NCI-H82 treated with DMSO at 0.1 percent for 48 hours (cell line): Measurements from ENCODE around the gene SORCS2.

Experiments
- DNase-seq: peaks from one replicate; lab custom pipeline; 2025; ENCODE audit not compliant: unreplicated experiment; lab: John Stamatoyannopoulos, UW

Gene SORCS2

GRCh38 chr4:7319024-7319423, 126.7 kb downstream of the SORCS2 start:
- no peak for DNase-seq

DNA sequence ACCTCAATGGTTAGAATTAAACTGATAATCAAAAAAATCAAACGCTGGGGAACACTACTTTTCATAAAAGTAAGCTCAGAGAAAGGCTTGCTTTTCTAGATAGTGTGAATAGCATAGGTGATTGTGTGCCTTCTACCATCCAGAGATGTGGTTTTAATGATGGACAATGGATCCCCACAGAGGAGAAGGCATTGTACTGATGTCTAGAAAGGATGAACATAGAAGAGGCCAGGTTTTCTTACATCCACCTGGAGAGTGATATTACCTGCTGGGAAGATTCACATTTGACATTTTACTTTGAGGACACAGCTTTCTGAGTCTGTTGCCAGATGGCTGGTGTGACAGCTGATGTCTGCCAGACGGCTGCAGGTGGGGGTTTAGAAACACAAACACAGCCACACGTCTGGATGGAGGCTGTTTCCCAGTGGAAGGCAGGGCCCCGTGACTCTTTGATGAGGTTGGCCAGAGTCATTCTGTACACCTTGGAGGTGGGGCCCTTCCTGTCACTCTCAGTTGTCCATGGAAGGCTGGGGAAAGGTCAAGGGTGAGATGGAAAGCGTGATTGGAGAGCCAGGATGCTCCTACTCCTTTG, 128.0 kb downstream of the SORCS2 start:
- DNase-seq = no peak

DNA sequence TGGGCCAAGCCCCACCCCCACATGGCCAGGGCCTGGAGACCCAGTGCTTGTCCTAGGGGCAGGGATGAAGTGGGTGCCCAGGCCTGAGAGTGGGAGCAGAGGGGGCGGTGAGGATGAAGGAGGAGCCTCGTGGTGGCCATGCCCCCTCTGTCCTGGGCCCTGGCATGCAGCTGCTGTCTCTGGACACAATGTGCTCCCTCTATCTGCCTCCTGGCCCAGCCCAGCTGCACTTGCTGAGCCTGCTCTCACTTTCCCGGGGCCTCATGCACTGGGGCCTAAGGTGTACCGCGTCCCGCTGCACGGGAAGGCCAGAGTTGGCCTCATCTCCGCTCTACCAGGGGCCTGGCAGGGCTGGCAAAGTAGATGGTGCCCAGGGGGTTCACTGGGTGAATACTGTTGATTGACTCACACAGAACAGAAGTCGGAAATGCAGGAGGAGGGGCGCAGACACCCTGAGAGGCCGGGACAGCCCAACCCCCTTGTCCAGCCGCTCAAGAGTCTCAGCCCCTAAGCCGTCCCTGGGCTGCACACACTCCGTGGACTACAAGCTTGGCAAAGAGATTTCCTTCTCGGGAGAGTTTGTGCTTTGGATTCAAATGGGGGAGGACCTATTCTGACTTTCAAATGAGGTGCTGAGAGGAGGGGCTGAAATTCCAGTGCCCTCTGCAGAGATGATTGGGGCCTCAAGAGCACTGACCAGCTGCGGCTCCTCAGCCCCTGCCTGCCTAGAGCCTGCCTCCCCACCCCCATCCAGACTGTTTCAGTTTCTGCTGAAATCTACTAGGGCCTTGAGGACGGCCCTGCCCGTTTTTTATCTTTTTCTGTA, 130.0 kb downstream of the SORCS2 start:
- DNase-seq = no peak

- no peak for DNase-seq
Measured at GRCh38 chr4:7323461-7323871, 131.1 kb downstream of the SORCS2 start.

DNA sequence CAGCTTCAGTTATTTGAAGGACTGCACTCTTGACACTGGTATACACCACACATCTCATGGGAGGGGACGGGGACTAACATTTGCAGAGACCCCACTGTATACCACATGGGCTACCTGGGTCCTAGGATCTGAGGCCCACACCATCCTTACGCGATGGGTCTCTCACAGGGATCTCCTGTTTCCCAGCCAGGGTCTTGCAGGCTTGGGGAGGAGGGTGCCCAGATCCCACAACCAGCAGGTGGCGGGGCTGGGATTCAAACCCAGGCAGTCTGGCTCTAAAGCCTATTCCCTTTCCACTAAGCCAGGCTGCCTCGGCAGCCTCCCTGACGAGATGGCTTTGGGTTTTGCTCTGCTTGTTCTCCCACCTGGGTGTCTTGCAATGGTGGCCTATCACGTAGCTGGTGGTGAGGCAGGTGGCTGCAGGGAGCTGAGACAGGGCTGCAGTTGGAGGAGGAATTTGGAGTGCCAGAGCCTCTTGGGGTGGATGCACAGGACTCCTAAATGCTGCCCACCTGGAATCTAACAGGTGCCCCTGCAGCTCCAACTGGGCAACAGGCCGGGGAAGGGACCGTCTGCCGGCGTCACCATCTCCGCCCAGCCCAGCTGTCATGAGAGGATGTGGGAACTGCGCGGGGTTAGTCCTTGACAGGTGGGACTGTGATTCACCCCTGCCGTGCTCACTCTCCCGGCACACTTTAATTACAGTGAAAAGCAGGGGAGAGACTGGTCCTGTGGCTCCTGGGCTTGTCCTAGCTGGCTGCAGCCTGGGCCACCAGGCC, 131.7 kb downstream of the SORCS2 start:
- DNase-seq = peak; percentile 39

DNA sequence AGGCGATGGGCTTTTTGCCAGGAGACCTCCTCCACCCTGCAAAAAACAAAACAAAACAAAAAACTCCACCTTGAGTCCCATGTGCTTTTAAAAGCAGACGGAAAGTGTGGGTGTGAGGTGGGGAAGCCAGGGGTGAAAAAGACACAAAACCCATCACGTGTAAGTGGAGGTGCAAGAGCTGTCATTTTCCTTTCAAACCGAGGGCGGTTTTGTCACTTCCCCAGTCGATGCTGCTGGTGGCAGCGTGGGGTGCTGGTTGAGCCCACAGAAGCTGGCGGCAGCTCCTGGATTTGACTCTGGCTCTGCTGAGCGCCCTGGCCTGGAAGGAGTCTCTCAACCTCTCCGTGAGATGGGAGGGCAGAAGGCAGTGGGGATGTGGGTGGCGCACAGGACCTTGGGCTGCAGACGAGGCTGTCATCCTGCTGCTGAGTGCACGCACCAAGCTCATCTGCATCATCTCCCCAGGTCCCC, 132.3 kb downstream of the SORCS2 start:
- DNase-seq = no peak

DNA sequence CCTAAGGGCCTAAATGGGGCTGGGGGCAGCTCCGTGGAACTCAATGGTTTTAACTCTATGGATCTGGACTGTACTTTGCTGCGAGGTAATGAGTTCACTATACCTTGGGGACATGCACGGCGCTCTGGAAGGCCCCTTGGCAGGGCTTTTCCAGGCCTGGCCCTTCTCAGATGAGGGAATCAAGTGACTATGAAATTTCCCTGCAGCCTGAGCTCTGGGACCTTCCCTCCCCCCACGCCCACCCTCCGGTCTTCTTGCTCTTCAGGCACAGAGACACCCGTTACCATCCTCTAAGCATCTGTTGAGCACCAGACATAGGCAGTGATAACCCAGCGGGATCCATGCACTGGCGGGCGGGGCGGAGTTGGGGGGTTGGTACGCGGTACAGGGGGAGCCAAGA, 133.2 kb downstream of the SORCS2 start:
- DNase-seq = no peak

DNA sequence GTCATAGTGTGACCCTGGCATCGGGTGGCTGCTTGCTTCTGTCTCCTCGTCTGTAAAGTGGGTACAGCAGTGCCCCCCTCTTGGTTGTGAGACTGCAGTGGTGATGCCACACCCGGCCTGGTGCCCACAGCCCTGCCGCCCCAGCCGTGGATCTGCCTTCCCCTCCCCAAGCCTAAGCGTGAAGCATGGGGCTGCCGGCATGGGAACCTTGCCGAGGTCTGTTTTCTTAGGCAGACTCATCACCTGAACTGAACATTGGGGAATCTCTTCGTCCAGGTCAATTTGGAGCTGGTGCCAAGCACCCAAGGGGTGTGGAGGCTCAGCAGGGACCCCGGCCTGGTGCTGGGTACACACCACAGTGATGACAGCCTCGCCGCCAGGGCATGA, 134.0 kb downstream of the SORCS2 start:
- no peak for DNase-seq

DNA sequence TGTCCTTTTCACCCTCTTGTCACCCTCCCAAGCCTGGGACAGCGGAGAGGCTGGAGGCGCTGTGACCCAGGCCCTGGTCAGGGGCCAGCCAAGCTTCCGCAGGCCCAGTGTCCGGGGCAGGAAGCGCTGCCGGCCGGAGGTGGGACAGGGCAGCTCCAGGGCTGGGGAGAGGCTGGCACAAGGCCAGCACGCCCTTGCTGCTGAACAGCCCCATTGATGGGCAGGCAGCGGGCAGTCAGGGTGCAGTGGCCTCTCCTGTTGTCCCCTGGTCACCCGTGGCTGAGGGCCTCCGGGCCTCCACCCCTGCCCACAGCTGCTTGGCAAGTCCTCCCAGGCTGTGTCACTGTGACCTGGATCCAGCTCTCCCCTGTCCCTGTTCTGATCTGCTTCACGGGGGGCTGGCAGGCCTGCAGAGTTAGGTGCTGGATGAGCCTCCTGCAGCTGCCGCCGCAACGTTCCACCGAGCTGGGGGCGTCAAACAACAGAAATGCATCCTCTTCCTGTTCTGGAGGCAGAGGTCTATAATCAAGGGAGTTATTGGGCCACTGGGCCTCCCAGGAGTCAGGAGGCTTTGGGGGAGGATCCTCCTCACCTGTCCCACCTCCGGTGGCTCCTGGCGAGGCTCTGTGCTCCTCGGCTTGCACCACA, 134.5 kb downstream of the SORCS2 start:
- no peak for DNase-seq

- no peak for DNase-seq
Measured at GRCh38 chr4:7327341-7327885, 135.1 kb downstream of the SORCS2 start.

DNA sequence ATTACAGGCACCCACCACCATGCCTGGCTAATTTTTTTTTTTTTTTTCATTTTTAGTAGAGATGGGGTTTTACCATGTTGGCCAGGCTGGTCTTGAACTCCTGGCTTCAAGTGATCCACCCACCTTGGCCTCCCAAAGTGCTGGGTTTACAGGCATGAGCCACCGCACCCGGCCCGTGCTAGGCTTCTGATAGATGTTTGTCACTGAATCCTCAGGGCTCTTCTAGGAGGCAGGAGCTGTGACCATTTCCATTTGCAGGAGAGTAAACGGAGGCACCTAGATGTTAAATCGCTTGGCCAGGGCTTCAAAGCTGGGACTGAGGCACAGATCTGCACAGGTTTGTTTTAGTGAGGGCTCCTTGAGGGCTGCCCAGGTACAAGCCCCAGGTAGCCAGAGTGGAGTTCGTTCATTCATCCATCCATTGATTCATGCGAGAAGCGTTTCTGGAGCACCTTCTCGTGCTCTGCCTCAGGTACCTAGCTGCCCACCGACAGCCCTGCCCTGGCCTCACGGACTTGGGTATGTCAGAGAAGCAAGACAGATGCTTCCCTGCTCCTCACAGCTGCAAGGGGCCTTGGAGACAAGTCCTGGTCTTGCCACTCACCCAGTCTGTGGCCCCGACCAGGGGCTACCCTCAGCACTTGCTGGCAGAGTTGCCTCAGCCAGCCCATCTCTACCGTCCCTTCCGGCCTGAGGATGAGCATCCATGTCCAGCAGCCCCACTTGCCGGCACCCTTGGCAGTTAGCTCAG, 136.0 kb downstream of the SORCS2 start:
- DNase-seq = no peak

- DNase-seq = no peak
Measured at GRCh38 chr4:7328913-7329638, 136.7 kb downstream of the SORCS2 start.

DNA sequence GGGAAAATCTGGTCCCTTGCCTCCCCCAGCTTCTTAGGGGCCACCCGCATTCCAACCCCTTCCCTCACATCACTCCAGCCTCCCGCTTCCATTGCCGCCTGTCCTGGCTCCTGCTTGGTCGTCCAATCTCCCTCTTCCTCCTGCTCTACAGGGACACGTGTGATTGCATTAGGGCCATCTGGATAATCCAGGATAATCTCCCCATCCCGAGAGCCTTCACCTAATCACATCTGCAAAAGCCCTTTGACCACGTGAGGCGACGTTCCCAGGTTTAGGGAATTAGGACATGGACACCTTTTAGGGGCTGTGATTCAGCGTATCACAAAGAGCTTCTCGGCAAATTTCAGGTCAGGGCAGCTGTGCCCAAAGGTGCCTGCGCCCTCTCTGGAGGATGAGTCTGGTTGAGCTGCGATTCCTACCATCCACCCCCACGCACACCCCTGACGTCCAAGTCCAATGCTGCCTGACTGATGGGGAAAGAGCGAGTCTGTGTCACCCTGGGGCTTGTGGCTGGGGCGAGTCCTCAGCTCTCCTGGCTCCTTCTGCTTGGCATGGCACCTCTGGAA, 137.8 kb downstream of the SORCS2 start:
- DNase-seq = peak; percentile 88

DNA sequence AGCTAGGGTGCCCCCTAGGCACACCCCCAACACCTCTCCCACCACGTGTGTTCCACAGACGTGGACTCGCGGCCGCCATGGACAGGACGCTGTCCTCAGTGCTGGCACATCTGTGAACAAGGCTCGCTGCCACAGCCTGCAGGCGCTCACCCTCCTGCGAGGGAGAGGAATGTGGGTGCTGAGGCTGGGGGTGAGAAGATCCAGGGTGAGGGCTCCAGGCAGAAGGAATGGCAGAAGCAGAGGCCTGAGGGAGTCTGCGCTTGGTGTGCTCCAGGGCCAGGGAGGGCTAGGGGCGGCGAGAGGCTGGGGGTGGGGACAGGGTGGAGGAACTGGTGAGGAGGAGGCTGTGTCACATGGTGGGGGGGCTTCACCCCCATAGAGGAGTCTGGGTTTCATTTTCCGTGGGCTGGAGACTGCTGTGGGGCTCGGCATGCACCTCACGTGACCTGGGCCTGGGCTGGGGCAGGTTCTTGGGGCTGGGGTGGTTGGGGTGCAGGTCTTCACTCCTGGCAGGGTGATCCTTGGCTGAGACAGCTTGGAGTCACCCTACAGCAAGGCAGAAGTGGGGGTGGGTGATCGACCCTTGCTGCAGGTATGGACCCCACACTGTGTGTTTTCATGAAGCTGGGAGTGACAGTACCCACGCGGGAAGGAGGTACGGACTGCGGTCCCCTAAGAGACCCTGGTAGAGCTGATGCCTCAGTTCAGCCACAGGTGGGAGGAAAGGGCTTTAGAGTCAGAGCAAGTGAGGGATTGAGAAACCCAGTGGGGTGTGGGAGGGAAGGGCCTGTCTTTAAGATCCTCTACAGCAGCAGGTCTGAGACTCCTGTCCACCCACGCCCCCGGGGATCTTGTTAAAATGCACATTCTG, 138.7 kb downstream of the SORCS2 start:
- no peak for DNase-seq

DNA sequence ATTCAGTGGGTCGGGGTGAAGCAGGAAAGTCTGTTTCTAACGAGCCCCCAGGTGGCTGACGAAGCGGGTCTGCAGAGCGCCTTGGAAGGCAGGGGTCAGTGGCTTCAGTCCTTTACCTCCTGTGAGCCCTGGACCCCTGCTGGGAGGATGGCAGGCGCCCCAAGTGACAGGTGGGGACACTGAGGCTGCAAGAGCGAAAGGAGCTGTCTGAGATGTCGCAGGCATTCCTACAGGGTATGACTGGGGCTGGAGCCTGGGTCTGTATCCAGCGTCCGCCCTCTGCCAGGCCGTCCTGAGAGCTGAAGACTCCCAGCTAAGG, 139.3 kb downstream of the SORCS2 start:
- DNase-seq = no peak

DNA sequence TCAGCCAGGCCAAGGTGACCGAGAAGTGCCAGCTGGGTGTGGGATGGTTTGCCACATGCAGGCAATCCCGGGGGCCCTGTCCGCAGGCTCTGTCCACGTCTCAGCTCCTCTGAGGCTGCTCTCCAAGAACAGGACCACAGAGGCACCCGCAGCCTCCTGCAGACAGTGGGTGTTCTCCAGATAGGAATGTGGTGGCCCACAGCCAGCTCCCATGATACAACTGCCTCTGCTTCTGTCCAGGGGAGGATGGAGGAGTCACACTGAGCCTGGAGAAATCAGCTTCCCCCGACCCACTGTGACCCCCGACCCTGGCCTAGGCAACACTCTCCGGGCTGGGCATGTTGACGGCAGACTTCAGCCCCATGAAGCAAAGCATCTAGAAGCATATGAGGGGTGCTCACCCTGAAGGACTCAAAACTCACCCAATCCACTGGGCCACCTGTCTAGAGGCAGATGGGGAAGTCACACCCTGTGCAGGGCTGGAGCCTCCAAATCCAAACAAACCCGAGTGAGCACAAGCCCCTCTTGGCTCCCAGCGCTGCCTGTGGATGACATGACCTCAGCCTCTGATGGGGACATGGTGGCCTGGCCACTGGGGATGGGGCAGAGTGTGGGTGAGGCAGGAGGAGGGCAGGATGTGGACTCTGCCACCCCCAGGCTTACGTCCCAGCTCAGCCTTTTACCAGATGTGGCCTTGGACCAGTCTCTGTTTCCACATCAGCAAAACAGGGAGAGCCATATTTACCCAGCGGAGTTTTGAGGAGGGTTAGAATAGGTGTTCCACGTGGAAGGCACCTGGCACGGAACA, 140.1 kb downstream of the SORCS2 start:
- DNase-seq = no peak

DNA sequence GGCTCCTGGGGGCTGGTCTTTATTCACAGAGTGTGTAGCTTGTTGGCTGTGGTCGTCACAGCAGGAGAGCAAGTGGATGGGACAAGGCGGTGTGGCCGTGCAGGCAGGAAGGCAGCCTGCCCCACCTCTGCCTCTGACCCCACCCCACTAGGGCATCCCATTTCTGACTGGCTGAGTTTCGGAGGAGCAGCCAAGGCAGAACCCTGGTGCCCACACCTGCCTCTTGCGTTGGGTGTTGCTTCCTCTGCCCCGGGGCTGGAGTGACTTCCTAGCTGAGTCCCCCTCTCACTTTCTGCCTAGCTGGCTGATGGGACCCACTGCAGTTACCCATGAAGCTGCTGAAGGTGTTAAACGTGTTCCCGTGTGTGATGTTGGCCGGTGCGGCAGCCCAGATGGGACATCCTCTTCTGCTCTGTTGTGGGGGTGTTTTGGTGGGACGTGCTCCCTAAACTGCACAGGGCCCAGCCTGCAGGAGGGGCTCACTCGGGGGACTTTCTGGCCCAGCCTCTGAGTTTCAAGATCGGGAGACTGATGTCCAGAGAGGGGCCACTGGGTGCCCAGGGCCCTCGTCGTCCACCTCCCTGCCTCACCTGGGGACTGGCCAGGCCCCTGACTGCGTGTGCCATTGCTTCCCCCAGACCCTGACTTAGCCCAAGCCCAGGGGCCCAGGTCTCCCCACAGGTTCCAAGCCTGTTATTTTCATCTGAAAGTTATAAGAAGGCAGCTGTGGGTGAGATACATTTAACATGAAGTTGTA, 140.9 kb downstream of the SORCS2 start:
- no peak for DNase-seq
